HG02623 (cell line): ENCODE results near the gene AKR1B1.
"Not testable (repeated sequence)": the region's sequence is repeated elsewhere in the genome, so short reads cannot be mapped to it uniquely, and the experiment has no call there.

Experiments used
- ATAC-seq: cut with Tn5 transposase; IDR thresholded peaks from one replicate; pipeline ENCODE4 v1.9.1; 2021; ENCODE audit warnings: moderate library complexity; ENCODE audit not compliant: unreplicated experiment

Gene AKR1B1

GRCh38 chr7:134458806-134459698, at the start of gene AKR1B1:
AKR1B1 (minus strand) TSS chr7:134459100; CDS start chr7:134459062, 38 bp downstream.
- ATAC-seq: peak; percentile 92

- ATAC-seq: no peak
These were observed 47.0 kb upstream of the AKR1B1 start for GRCh38 chr7:134505856-134506255.

GRCh38 chr7:134504660-134505164, 45.8 kb upstream of the AKR1B1 start:
- no peak for ATAC-seq

- no peak for ATAC-seq
These were observed 43.8 kb upstream of the AKR1B1 start for GRCh38 chr7:134502463-134503371.

- ATAC-seq: no peak
These were observed 42.1 kb upstream of the AKR1B1 start for GRCh38 chr7:134500982-134501381.

- ATAC-seq: no peak
These were observed 41.5 kb upstream of the AKR1B1 start for GRCh38 chr7:134500406-134500805.

GRCh38 chr7:134495546-134495945, 36.6 kb upstream of the AKR1B1 start:
- ATAC-seq: no peak

GRCh38 chr7:134493091-134493490, 34.2 kb upstream of the AKR1B1 start:
- no peak for ATAC-seq

GRCh38 chr7:134487721-134488120, 28.8 kb upstream of the AKR1B1 start:
- ATAC-seq: not testable (repeated sequence)

- ATAC-seq: no peak
These were observed 26.3 kb upstream of the AKR1B1 start for GRCh38 chr7:134485203-134485602.

- ATAC-seq: no peak
These were observed 24.4 kb upstream of the AKR1B1 start for GRCh38 chr7:134483296-134483695.

- no peak for ATAC-seq
These were observed 24.0 kb upstream of the AKR1B1 start for GRCh38 chr7:134482858-134483257.

- ATAC-seq: no peak
These were observed 22.3 kb upstream of the AKR1B1 start for GRCh38 chr7:134481167-134481566.

GRCh38 chr7:134480730-134481129, 21.8 kb upstream of the AKR1B1 start:
- ATAC-seq: no peak

- ATAC-seq: no peak
These were observed 21.3 kb upstream of the AKR1B1 start for GRCh38 chr7:134480202-134480601.

GRCh38 chr7:134478707-134479106, 19.8 kb upstream of the AKR1B1 start:
- no peak for ATAC-seq

- no peak for ATAC-seq
These were observed 19.1 kb upstream of the AKR1B1 start for GRCh38 chr7:134477954-134478353.

GRCh38 chr7:134476044-134476443, 17.1 kb upstream of the AKR1B1 start:
- no peak for ATAC-seq

GRCh38 chr7:134474828-134475227, 15.9 kb upstream of the AKR1B1 start:
- ATAC-seq: no peak

- ATAC-seq: no peak
These were observed 15.0 kb upstream of the AKR1B1 start for GRCh38 chr7:134473861-134474291.

GRCh38 chr7:134472572-134473244, 13.8 kb upstream of the AKR1B1 start:
- no peak for ATAC-seq
